Upper lobe of left lung (tissue), 6 donors: ENCODE results near the gene FAM3A. TPM values are rescaled to one million over a fixed set of nuclear protein-coding genes. Genes with fewer than 3 reads are reported as not detected.

ENCODE experiments used
- ATAC-seq, 2 donors: fragments of 200-7000 bp; cut with Tn5 transposase; one replicate each; pipeline ENCODE4 v1.9.1; 2022; ENCODE audit warnings: mild to moderate bottlenecking in 2 of 2, moderate library complexity in 2 of 2; ENCODE audit not compliant: low FRiP score in 2 of 2
- DNase-seq, 2 donors: peaks; one replicate each; pipeline ENCODE4 v3.0.0-alpha.2; 2019 to 2020
- H3K27ac ChIP-seq, 4 donors: fragments of 200-600 bp; sonication (generic); one replicate each; pipeline ENCODE4 v1.5.1; 2016 to 2019
- H3K27me3 ChIP-seq, 4 donors: fragments of 200-600 bp; sonication (generic); one replicate each; pipeline ENCODE4 v1.5.1; 2017 to 2019
- H3K36me3 ChIP-seq, 4 donors: fragments of 200-600 bp; sonication (generic); one replicate each; pipeline ENCODE4 v1.5.1; 2016 to 2019
- H3K4me1 ChIP-seq, 4 donors: fragments of 200-600 bp; sonication (generic); one replicate each; pipeline ENCODE4 v1.5.1; 2018 to 2019
- H3K4me3 ChIP-seq, 4 donors: fragments of 200-600 bp; sonication (generic); one replicate each; pipeline ENCODE4 v1.5.1; 2017 to 2019; ENCODE audit warnings: mild to moderate bottlenecking in 2 of 4, moderate library complexity in 1 of 4
- H3K9me3 ChIP-seq, 4 donors: fragments of 200-600 bp; sonication (generic); one replicate each; pipeline ENCODE4 v1.5.1; 2018 to 2019
- CTCF ChIP-seq, 6 experiments: fragments of 450-650 bp in 4 of 6; fragments of 200-600 bp in 2 of 6; sonication (generic) in 2 of 6; IDR thresholded peaks; one replicate each; pipeline ENCODE4 v1.5.1; 2016 to 2019; ENCODE audit warnings: antibody characterized with exemption in 6 of 6
- EP300 ChIP-seq, 4 donors: sonication (generic); formaldehyde crosslinking; IDR thresholded peaks; one replicate each; pipeline ENCODE4 v1.5.1; 2017; ENCODE audit warnings: antibody characterized with exemption in 4 of 4, control low read depth in 2 of 4
- POLR2A ChIP-seq, 4 donors: fragments of 450-650 bp; IDR thresholded peaks; one replicate each; pipeline ENCODE4 v1.5.1; 2016 to 2017; ENCODE audit warnings: antibody characterized with exemption in 4 of 4, mild to moderate bottlenecking in 2 of 4
- POLR2AphosphoS5 ChIP-seq, 2 donors: sonication (generic); formaldehyde crosslinking; IDR thresholded peaks; one replicate each; pipeline ENCODE4 v1.5.1; 2017; ENCODE audit warnings: antibody characterized with exemption in 2 of 2
- WGBS, 2 donors: methylation state at CpG; one replicate each; pipeline ENCODE4 v1.1.5; 2017 to 2018; 5-methylcytosine and 5-hydroxymethylcytosine counted together
- total RNA-seq, 6 donors: library from RNA; depleted of rRNA in 4 of 6; stranded (reverse); fragments of >200 nt in 4 of 6; gene quantifications; one replicate each; pipeline versions ENCODE4 v1.1.0 to v1.2.1, GENCODE V29; 2016 to 2021
- donor health status: DM: no; HTN: no; CAD: no; lungs with moderate emphysema.
- donor health status: DM: no; HTN: yes; CAD: no; lungs with severe emphysema.

FAM3A gene
- total RNA-seq, 6 donors from 2014 or later: 41.0 to 67.1 (median 49.3) TPM

DNA sequence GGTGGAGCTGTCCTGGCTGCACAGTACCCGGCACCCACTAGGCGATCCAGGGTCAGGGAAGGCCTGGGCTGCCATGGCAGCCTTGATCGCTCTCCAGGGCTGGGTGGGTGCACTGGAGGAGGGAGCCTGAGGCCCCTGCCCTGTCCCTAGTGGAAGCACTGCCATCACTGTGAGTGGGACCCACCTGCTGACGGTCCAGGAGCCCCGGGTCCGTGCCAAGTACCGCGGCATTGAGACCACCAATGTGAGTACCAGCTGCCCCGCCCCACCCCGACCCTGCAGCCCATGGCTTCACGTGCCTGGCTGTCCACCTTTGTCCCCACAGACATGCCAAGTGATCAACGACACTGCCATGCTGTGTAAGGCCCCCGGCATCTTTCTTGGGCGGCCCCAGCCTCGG, 49.1 kb downstream of the FAM3A start:
- no peaks in the 10 kb centered on the region for H3K4me1 ChIP-seq
- peaks cover 0 to 66% (median 31%) of the 10 kb centered on the region in 4 donors for H3K36me3 ChIP-seq
- WGBS, 2 donors: 87% methylated on average over 15 of the region's 15 CpGs; no CpG with 5 or more reads in 1 of the 2 donors
- no peaks in the 10 kb centered on the region for H3K9me3 ChIP-seq
- ATAC-seq (no peak), DNase-seq (peak in 1 of 2 donors; percentile 61)
- no peak overlapping the region for H3K4me3 ChIP-seq
- TF ChIP-seq EP300 (IDR thresholded peaks at IDR 0.05) (no peak), CTCF (IDR thresholded peaks at IDR 0.05) (no peak), POLR2AphosphoS5 (IDR thresholded peaks at IDR 0.05) (no peak), POLR2A (IDR thresholded peaks at IDR 0.05) (no peak)
- no peaks in the 10 kb centered on the region for H3K27me3 ChIP-seq
- no peak overlapping the region for H3K27ac ChIP-seq

DNA sequence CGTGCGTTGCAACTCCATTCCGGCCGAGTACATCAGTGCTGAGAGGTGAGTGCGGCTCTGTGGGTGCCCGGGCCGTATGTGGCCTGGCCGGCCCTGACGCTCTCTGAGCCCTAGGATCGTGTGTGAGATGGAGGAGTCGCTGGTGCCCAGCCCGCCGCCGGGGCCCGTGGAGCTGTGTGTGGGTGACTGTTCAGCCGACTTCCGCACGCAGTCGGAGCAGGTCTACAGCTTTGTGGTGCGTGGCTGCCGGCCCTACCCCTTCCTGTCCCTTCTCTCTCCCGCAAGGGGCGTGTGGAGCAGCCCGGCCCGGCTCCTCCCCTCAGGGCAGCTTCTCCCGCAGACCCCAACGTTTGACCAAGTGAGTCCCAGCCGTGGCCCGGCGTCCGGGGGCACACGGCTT, 50.0 kb downstream of the FAM3A start:
- no peak overlapping the region for H3K4me3 ChIP-seq
- no peak overlapping the region for H3K27ac ChIP-seq
- H3K36me3 ChIP-seq: peaks cover 0 to 60% (median 29%) of the 10 kb centered on the region in 4 donors
- TF ChIP-seq POLR2AphosphoS5 (IDR thresholded peaks at IDR 0.05) (no peak), CTCF (IDR thresholded peaks at IDR 0.05) (no peak), POLR2A (IDR thresholded peaks at IDR 0.05) (no peak), EP300 (IDR thresholded peaks at IDR 0.05) (no peak)
- 95% methylated on average over 11 of the region's 32 CpGs; no CpG with 5 or more reads in 1 of the 2 donors for WGBS, 2 donors
- no peaks in the 10 kb centered on the region for H3K27me3 ChIP-seq
- no peaks in the 10 kb centered on the region for H3K4me1 ChIP-seq
- ATAC-seq (no peak), DNase-seq (peak in 1 of 2 donors; percentile 69)
- H3K9me3 ChIP-seq: no peaks in the 10 kb centered on the region

GRCh38 chrX:154465601-154466000, 50.4 kb downstream of the FAM3A start:
- Histone ChIP-seq H3K27ac (no peak overlapping the region), H3K9me3 (no peaks in the 10 kb centered on the region), H3K4me1 (no peaks in the 10 kb centered on the region), H3K27me3 (no peaks in the 10 kb centered on the region), H3K4me3 (no peak overlapping the region), H3K36me3 (peaks cover 0 to 58% (median 27%) of the 10 kb centered on the region in 4 donors)
- no peak for TF ChIP-seq EP300 (IDR thresholded peaks at IDR 0.05)
- TF ChIP-seq CTCF (IDR thresholded peaks at IDR 0.05): no peak
- TF ChIP-seq POLR2A (IDR thresholded peaks at IDR 0.05): no peak
- ATAC-seq (no peak), DNase-seq (no peak)
- 89% methylated on average over 12 of the region's 14 CpGs; no CpG with 5 or more reads in 1 of the 2 donors for WGBS, 2 donors

- H3K4me1 ChIP-seq: no peaks in the 10 kb centered on the region
- no peak for ATAC-seq
- H3K9me3 ChIP-seq: no peaks in the 10 kb centered on the region
- no peak overlapping the region for H3K27ac ChIP-seq
- 89 to 94% methylated on average over 3 to 28 of the region's 28 CpGs for WGBS, 2 donors
- no peaks in the 10 kb centered on the region for H3K27me3 ChIP-seq
- TF ChIP-seq CTCF (IDR thresholded peaks at IDR 0.05): no peak
- no peak for DNase-seq
- H3K36me3 ChIP-seq: peaks cover 0 to 58% (median 24%) of the 10 kb centered on the region in 4 donors
- no peak overlapping the region for H3K4me3 ChIP-seq
These were observed 51.1 kb downstream of the FAM3A start for GRCh38 chrX:154464806-154465365.

DNA sequence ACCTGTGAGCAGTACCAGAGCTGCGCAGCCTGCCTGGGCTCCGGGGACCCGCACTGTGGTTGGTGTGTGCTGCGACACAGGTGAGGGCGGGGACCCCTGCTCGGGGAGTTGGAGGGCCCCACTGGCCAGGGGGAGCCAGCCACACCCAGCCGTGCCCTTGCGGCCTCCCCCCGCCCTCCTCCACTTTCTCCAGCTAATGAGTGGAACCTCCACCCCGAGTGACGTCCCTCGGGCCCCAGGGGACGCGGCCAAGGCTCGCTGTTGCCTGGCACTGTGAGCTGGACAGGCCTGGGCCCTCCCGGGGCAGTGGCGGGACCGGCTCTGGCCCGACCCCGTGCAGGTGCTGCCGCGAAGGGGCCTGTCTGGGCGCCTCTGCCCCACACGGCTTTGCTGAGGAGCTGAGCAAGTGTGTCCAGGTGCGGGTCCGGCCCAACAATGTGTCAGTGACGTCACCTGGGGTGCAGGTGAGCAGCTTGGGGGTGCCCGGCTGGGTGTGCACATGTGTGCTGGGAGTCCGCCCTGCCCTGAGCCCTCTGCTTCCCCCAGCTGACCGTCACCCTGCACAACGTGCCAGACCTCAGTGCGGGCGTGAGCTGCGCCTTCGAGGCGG, 52.3 kb downstream of the FAM3A start:
- H3K4me1 ChIP-seq: peaks cover 0 to 7% (median 4%) of the 10 kb centered on the region in 4 donors
- no peak overlapping the region for H3K4me3 ChIP-seq
- H3K36me3 ChIP-seq: peaks cover 0 to 48% (median 19%) of the 10 kb centered on the region in 4 donors
- no peak for TF ChIP-seq POLR2A (IDR thresholded peaks at IDR 0.05)
- TF ChIP-seq CTCF (IDR thresholded peaks at IDR 0.05): no peak
- H3K27ac ChIP-seq: no peak overlapping the region
- H3K9me3 ChIP-seq: no peaks in the 10 kb centered on the region
- DNase-seq (peak in 1 of 2 donors; percentile 59), ATAC-seq (no peak)
- H3K27me3 ChIP-seq: no peaks in the 10 kb centered on the region
- WGBS, 2 donors: 92% methylated on average over 36 of the region's 36 CpGs; no CpG with 5 or more reads in 1 of the 2 donors
